Endothelial cell of umbilical vein (primary cell): ENCODE results near the gene NAXD. TPM values are rescaled to one million over a fixed set of nuclear protein-coding genes. Genes with fewer than 3 reads are reported as not detected.

Source experiments
- BruUV-seq: library from RNA; stranded (reverse); fragments of 400-500 nt; replicated peaks from 2 replicates; lab custom pipeline; 2021; lab: Mats Ljungman, UMichigan
- CTCF ChIA-PET: fragments of 300-600, 350-600 bp; sonication (Branson Sonifier 250); formaldehyde crosslinking; loops from one replicate; lab custom pipeline; 2021; ENCODE audit warnings: antibody characterized with exemption, inconsistent platforms; lab: Charles Lee
- POLR2A ChIA-PET: fragments of 300-600, 350-600 bp; sonication (Branson Sonifier 250); formaldehyde crosslinking; loops from one replicate; lab custom pipeline; 2021; ENCODE audit warnings: antibody characterized with exemption, inconsistent platforms; lab: Charles Lee
- DNase-seq: peaks from one replicate; pipeline ENCODE4 v3.0.0-alpha.2; 2011; ENCODE audit warnings: low read depth, low spot score
- FAIRE-seq: peaks from 2 replicates; lab custom pipeline; 2011; peaks lifted over from hg19 to GRCh38; lab: Jason Lieb, UNC
- H2AFZ ChIP-seq: 2 replicates; pipeline ENCODE4 v1.6.0; 2012; ENCODE audit warnings: low read depth, low read length, control low read depth, inconsistent platforms
- H3K27ac ChIP-seq: 2 replicates; pipeline ENCODE4 v1.5.1; 2011; ENCODE audit warnings: low read depth, mild to moderate bottlenecking, control low read depth, low read length, moderate library complexity; ENCODE audit not compliant: insufficient read depth
- H3K27me3 ChIP-seq, 2 experiments: 2 replicates each; pipeline versions ENCODE4 v1.6.0 to v1.6.1; 2011; ENCODE audit warnings: low read length in 2 of 2, mixed read lengths in 1 of 2; ENCODE audit not compliant: control insufficient read depth in 2 of 2, insufficient read depth in 2 of 2
- H3K36me3 ChIP-seq, 2 experiments: 2 replicates in 1 of 2; 3 replicates in 1 of 2; pipeline ENCODE4 v1.5.1; 2011; ENCODE audit warnings: low read length in 2 of 2, mild to moderate bottlenecking in 1 of 2, moderate library complexity in 1 of 2; ENCODE audit not compliant: control insufficient read depth in 2 of 2, insufficient read depth in 2 of 2; ENCODE audit errors: extremely low read depth in 1 of 2
- H3K4me1 ChIP-seq: 3 replicates; pipeline ENCODE4 v1.5.1; 2011; ENCODE audit warnings: mild to moderate bottlenecking, low read length; ENCODE audit not compliant: control insufficient read depth, insufficient read depth; ENCODE audit errors: extremely low read depth
- H3K4me2 ChIP-seq: 2 replicates; pipeline ENCODE4 v1.6.1; 2011; ENCODE audit warnings: low read length, control low read depth, mixed read lengths; ENCODE audit not compliant: insufficient read depth
- H3K4me3 ChIP-seq, 3 experiments: fragments of 200-600 bp in 1 of 3; sonication (generic), shearing (Covaris generic) in 1 of 3; replicated peaks in 1 of 3; 2 replicates each; pipeline ENCODE4 v1.5.1; 2011 to 2016; ENCODE audit warnings: control low read depth in 3 of 3, low read length in 3 of 3, mild to moderate bottlenecking in 2 of 3, inconsistent platforms in 1 of 3, low read depth in 1 of 3, moderate library complexity in 1 of 3; ENCODE audit not compliant: insufficient read depth in 1 of 3
- H3K79me2 ChIP-seq: 2 replicates; pipeline ENCODE4 v1.6.0; 2012; ENCODE audit warnings: low read length, inconsistent platforms; ENCODE audit not compliant: control insufficient read depth, insufficient read depth
- H3K9ac ChIP-seq: replicated peaks from 2 replicates; pipeline ENCODE3; 2011; ENCODE audit warnings: low read length, control low read depth; ENCODE audit not compliant: insufficient read depth; ENCODE audit errors: extremely low read depth
- H3K9me1 ChIP-seq: replicated peaks from 3 replicates; pipeline ENCODE4 v1.6.0; 2011; ENCODE audit warnings: mild to moderate bottlenecking, low read length; ENCODE audit not compliant: control insufficient read depth, insufficient read depth; ENCODE audit errors: extremely low read depth
- H3K9me3 ChIP-seq: replicated peaks from 2 replicates; pipeline ENCODE4 v1.5.1; 2012; ENCODE audit warnings: low read length, inconsistent platforms; ENCODE audit not compliant: control insufficient read depth, insufficient read depth
- H4K20me1 ChIP-seq: replicated peaks from 2 replicates; pipeline ENCODE3; 2011; ENCODE audit warnings: mild to moderate bottlenecking, low read length; ENCODE audit not compliant: control insufficient read depth, insufficient read depth; ENCODE audit errors: extremely low read depth
- EZH2 ChIP-seq: IDR thresholded peaks from 2 replicates; pipeline ENCODE4 v1.6.1; 2012; ENCODE audit warnings: borderline replicate concordance, low read depth, mild to moderate bottlenecking, moderate library complexity, low read length, inconsistent platforms; ENCODE audit not compliant: severe bottlenecking
- FOS ChIP-seq: IDR thresholded peaks from 2 replicates; pipeline ENCODE4 v1.6.1; 2011; ENCODE audit warnings: mild to moderate bottlenecking, low read length, moderate library complexity, borderline replicate concordance; ENCODE audit not compliant: insufficient read depth
- GATA2 ChIP-seq: IDR thresholded peaks from 2 replicates; pipeline ENCODE4 v1.7.0; 2011; ENCODE audit warnings: low read depth, mild to moderate bottlenecking, moderate library complexity, mixed read lengths, low read length; ENCODE audit not compliant: insufficient read length, insufficient read depth
- JUN ChIP-seq: IDR thresholded peaks from 2 replicates; pipeline ENCODE4 v1.6.1; 2011; ENCODE audit warnings: borderline replicate concordance, low read depth; ENCODE audit not compliant: insufficient read length, insufficient read depth
- MYC ChIP-seq: IDR thresholded peaks from one replicate; pipeline ENCODE4 v1.6.1; 2011; ENCODE audit warnings: mild to moderate bottlenecking, low read depth, low read length
- POLR2A ChIP-seq: IDR thresholded peaks from 2 replicates; pipeline ENCODE4 v1.6.1; 2012; ENCODE audit warnings: low read depth, mild to moderate bottlenecking, control low read depth, low read length
- POLR2AphosphoS5 ChIP-seq: IDR thresholded peaks from 2 replicates; pipeline ENCODE4 v1.6.1; 2012; ENCODE audit warnings: low read depth, mild to moderate bottlenecking, control low read depth, low read length, moderate library complexity; ENCODE audit not compliant: insufficient read depth
- dilution Hi-C: fragments of 300-500 bp; cut with MboI; formaldehyde crosslinking; loops from one replicate; pipeline ENCODE4 v1.15.0; 2019; ENCODE audit warnings: low sequenced_read_pairs; ENCODE audit not compliant: extremely low pct_ligation_motif_present
- intact Hi-C: fragments of 100-400 bp; cut with micrococcal nuclease; formaldehyde crosslinking; loops from one replicate; pipeline ENCODE4 v1.10.0; 2022
- polyA plus RNA-seq, 4 experiments: library from polyadenylated mRNA; depleted of rRNA in 3 of 4; stranded (reverse) in 3 of 4; unstranded in 1 of 4; fragments of >200 nt; gene quantifications; 2 replicates each; pipeline versions ENCODE4 v1.2.1 to v1.2.3, GENCODE V29; 2011 to 2012; ENCODE audit warnings: missing spikeins in 1 of 4
- total RNA-seq: library from RNA; stranded (reverse); gene quantifications from 2 replicates; pipeline ENCODE4 v1.2.3, GENCODE V29; 2021
- TF ChIP-seq, protein P1 (sequence below): IDR thresholded peaks from 2 replicates; pipeline ENCODE4 v1.6.1; 2011; ENCODE audit not compliant: insufficient read depth, insufficient read length
- TF ChIP-seq, protein P2 (sequence below), 2 donors: IDR thresholded peaks; 1 replicate in 1 of 2; 2 replicates in 1 of 2; pipeline ENCODE4 v1.5.1; 2011; ENCODE audit warnings: low read length in 2 of 2, mild to moderate bottlenecking in 2 of 2, moderate library complexity in 2 of 2, control low read depth in 1 of 2, inconsistent platforms in 1 of 2, low read depth in 1 of 2; ENCODE audit not compliant: insufficient read depth in 1 of 2; ENCODE audit errors: extremely low read depth in 1 of 2

NAXD gene
- total and polyA plus RNA-seq, 2 donors (not counting 3 experiments of a cell fraction or from before 2014, with no cell fraction given) = 19.9 to 42.9 TPM

DNA sequence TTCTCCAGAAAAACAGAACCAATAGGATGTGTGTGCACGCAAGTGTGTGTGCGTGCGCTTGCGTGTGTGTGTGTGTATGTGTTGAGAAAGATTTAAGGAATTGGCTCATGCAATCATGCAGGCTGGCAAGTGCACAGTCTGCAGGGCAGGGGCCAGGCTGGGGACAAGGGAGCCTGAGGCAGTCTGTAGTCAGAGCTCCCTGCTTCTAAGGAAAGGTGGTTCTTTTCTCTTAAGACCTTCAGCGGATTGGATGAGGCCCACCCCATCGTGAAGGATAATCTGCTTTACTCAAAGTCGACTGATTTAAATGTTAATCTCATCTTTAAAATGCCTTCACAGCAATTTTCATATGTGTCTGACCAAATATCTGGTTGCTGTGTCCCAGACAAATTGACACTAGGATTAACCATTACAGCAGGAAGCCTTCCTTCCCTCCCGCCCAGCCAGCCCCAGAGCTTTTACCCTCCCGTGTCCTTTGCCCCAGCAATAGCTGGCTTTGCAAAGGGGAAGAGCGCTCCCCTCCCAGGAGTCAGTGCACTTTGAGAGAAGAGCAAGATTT is 15.0 kb upstream of the NAXD start:
- ChIA-PET POLR2A (no interaction called here), CTCF (interaction anchor here (1.1 kb wide), 1 partner anchor 145 kb away, joined by 3 read pairs; no protein-coding TSS in a partner anchor)
- peaks cover 4 to 7% of the 10 kb centered on the region in 2 experiments for H3K27me3 ChIP-seq
- FAIRE-seq = no peak
- BruUV-seq = no TSS peak
- TF ChIP-seq, protein P1, sequence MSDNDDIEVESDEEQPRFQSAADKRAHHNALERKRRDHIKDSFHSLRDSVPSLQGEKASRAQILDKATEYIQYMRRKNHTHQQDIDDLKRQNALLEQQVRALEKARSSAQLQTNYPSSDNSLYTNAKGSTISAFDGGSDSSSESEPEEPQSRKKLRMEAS = no peak
- no peak for TF ChIP-seq JUN
- TF ChIP-seq MYC = no peak
- no peak for TF ChIP-seq POLR2AphosphoS5
- TF ChIP-seq, protein P2, sequence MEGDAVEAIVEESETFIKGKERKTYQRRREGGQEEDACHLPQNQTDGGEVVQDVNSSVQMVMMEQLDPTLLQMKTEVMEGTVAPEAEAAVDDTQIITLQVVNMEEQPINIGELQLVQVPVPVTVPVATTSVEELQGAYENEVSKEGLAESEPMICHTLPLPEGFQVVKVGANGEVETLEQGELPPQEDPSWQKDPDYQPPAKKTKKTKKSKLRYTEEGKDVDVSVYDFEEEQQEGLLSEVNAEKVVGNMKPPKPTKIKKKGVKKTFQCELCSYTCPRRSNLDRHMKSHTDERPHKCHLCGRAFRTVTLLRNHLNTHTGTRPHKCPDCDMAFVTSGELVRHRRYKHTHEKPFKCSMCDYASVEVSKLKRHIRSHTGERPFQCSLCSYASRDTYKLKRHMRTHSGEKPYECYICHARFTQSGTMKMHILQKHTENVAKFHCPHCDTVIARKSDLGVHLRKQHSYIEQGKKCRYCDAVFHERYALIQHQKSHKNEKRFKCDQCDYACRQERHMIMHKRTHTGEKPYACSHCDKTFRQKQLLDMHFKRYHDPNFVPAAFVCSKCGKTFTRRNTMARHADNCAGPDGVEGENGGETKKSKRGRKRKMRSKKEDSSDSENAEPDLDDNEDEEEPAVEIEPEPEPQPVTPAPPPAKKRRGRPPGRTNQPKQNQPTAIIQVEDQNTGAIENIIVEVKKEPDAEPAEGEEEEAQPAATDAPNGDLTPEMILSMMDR (IDR thresholded peaks at IDR 0.05; ENCODE audit: extremely low read depth in 1 of 2, insufficient read depth in 1 of 2, low read depth in 1 of 2, low read length in 2 of 2) = no peak
- TF ChIP-seq EZH2 = no peak
- no peak for TF ChIP-seq FOS
- no peak for TF ChIP-seq GATA2
- TF ChIP-seq POLR2A = no peak
- no peak overlapping the region for H3K4me2 ChIP-seq
- H3K27ac ChIP-seq = no peak overlapping the region
- H3K9me3 ChIP-seq = no peaks in the 10 kb centered on the region
- dilution Hi-C loops = no loop called here
- no peaks in the 10 kb centered on the region for H3K36me3 ChIP-seq
- H3K4me1 ChIP-seq = no peaks in the 10 kb centered on the region
- intact Hi-C loops = no loop called here
- H3K79me2 ChIP-seq = no peaks in the 10 kb centered on the region
- H3K4me3 ChIP-seq = no peak overlapping the region
- H3K9me1 ChIP-seq = no peaks in the 10 kb centered on the region
- no peak overlapping the region for H2AFZ ChIP-seq
- H3K9ac ChIP-seq = no peak overlapping the region
- DNase-seq = no peak
- H4K20me1 ChIP-seq = no peaks in the 10 kb centered on the region
